Skeletal muscle tissue (tissue), 4 donors: ENCODE data around the gene CRIM1. TPM values are rescaled to one million over a fixed set of nuclear protein-coding genes. Genes with fewer than 3 reads are reported as not detected.

Experiments
- H3K27ac ChIP-seq: one replicate; pipeline ENCODE4 v1.7.0; 2013; ENCODE audit warnings: mild to moderate bottlenecking, low read depth, low read length, inconsistent platforms
- H3K27me3 ChIP-seq, 3 donors: one replicate each; pipeline ENCODE4 v1.7.0; 2013; ENCODE audit warnings: low read length in 3 of 3; ENCODE audit not compliant: control insufficient read depth in 3 of 3, insufficient read depth in 3 of 3
- H3K36me3 ChIP-seq, 3 donors: one replicate each; pipeline ENCODE4 v1.7.0; 2013; ENCODE audit warnings: low read length in 3 of 3; ENCODE audit not compliant: control insufficient read depth in 3 of 3, insufficient read depth in 3 of 3
- H3K4me1 ChIP-seq, 3 donors: one replicate each; pipeline ENCODE4 v1.7.0; 2013; ENCODE audit warnings: low read length in 3 of 3, mild to moderate bottlenecking in 3 of 3; ENCODE audit not compliant: control insufficient read depth in 3 of 3, insufficient read depth in 3 of 3
- H3K4me3 ChIP-seq, 3 donors: one replicate each; pipeline ENCODE4 v1.7.0; 2013; ENCODE audit warnings: low read length in 3 of 3
- H3K9ac ChIP-seq, 3 donors: one replicate each; pipeline ENCODE4 v1.7.0; 2013; ENCODE audit warnings: low read length in 3 of 3, mild to moderate bottlenecking in 3 of 3, moderate library complexity in 2 of 3, low read depth in 1 of 3
- H3K9me3 ChIP-seq, 3 donors: one replicate each; pipeline ENCODE4 v1.7.0; 2013; ENCODE audit warnings: low read length in 3 of 3; ENCODE audit not compliant: control insufficient read depth in 3 of 3
- total RNA-seq: library from RNA; depleted of rRNA; stranded (reverse); fragments of >200 nt; gene quantifications from one replicate; pipeline ENCODE4 v1.2.3, GENCODE V29; 2014
- donor health status: Osteomylitis.

Gene CRIM1
- total RNA-seq, 1 donor from 2014 or later, result 44.9 TPM

DNA sequence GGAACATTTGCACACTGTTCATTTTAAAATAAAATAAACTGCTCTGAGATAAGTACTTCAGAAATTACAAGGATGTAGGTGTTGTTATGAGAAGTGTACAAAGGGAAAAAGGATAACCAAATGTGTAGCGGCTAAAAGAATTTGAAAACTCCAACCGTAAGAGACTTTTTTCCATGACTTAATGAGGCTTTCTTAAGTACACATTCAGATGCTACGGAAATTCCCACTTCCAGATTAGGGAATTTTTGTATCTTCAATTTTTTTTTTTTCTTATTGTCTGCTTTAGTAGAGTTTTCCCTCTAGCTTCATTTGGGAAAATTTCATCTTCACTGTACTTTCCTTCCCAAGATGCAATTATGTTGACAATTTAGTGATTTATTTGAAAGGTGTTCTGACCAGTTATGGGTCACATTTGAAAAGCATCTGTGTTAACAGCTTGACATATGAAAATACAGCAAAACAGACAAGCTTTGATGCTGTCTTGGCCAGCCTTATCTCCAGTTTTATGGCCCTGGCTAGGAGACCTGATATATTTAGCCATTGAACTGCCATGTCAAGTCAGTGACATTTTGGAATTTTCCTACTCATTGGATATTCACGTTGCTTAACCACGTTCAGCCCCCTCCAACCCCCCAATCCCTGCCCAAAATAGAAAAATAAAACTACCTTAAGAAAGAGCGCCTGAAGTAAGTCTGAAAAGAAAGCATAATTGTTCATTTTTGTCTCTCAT lies 136.8 kb downstream of the CRIM1 start:
- H3K36me3 ChIP-seq, result peaks cover 0 to 4% (median 0%) of the 10 kb centered on the region in 3 donors
- no peak overlapping the region for H3K9ac ChIP-seq
- peaks cover 6 to 60% (median 14%) of the 10 kb centered on the region in 3 donors for H3K4me1 ChIP-seq
- H3K27me3 ChIP-seq, result no peaks in the 10 kb centered on the region
- no peaks in the 10 kb centered on the region for H3K9me3 ChIP-seq
- peak overlapping the region; percentile 26 for H3K27ac ChIP-seq
- H3K4me3 ChIP-seq, result no peak overlapping the region

DNA sequence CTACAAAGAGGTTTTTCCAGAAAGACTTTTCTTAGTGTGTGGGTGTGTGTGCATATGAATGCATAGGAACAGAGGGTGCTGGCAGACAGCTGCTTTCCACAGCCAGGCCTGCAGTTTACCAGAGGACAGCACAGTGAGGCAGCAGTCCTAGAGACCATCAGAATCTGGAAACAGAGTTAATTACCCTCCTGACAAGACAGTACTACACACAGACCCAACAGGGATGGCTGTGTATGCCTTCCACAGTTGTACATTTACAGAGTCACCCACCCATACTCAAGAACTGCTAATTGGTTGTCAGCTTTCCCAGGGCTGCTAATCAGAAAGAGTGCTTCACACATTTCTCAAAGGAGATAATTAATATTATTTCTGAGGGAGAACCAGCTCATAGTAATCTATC lies 137.7 kb downstream of the CRIM1 start:
- Histone ChIP-seq H3K36me3 (peaks cover 0 to 4% (median 0%) of the 10 kb centered on the region in 3 donors), H3K9ac (no peak overlapping the region), H3K4me1 (peaks cover 10 to 65% (median 23%) of the 10 kb centered on the region in 3 donors), H3K27ac (peak overlapping the region; percentile 26), H3K27me3 (no peaks in the 10 kb centered on the region), H3K4me3 (no peak overlapping the region), H3K9me3 (no peaks in the 10 kb centered on the region)

DNA sequence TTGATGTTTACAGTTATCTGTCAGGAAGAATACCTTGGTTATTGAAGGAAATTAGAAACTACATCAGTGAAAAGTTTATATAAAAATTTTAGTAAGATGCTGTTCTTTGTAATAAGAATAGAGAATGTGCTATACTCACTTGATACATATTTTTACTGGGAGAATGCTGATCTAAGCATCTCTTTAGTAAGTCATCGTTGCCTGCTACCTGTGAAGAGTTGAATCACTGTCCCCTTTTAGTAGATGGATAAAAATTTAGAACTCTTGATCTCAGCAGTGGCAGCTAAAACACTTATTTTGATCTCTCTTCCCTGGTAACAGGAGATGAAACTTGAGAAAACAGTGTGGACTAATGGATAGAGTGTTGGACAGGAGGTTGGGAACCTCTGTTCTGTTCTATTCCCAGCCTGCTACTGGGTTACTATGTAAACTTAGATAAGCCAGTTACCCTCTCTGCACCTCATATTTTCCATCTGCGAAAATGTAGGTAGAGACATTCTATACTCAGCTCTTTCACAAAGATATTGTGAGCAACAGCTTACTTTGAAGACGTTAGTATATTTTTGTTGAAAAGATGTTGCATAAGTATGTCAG lies 142.1 kb downstream of the CRIM1 start:
- H3K27ac ChIP-seq, result peak overlapping the region; percentile 42
- no peaks in the 10 kb centered on the region for H3K9me3 ChIP-seq
- peak overlapping the region in 1 of 3 donors; percentile 13 for H3K4me3 ChIP-seq
- no peaks in the 10 kb centered on the region for H3K27me3 ChIP-seq
- H3K36me3 ChIP-seq, result peaks cover 10 to 19% (median 14%) of the 10 kb centered on the region in 3 donors
- H3K4me1 ChIP-seq, result peaks cover 7 to 34% (median 13%) of the 10 kb centered on the region in 3 donors
- peak overlapping the region in 1 of 3 donors; percentile 1 for H3K9ac ChIP-seq

DNA sequence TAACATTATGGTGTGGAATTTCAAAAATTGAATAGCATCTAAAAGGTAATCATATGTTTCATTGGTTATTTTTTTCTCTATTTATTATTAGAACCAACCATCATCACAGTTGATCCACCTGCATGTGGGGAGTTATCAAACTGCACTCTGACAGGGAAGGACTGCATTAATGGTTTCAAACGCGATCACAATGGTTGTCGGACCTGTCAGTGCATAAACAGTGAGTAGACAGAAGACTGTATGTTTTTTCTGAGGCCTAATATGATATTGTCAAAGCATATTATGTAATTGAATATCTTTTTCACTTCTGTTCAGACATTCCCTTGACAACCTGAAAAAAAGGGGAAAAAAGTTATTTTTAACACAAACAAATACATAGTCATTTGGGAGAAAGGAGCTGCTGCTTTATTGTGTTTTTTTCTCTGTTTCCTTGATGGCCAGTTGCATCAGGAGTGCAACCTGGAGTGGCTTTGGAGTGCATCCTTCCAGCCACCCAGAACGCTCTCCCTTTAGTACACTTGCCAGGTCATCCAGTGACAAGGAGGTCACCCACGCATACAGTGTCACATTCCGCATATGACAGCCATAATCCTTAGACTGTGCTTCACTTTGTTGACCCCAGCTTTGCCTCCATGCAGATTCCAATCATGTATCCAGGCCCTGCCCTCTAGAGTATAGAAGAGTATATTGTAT lies 143.7 kb downstream of the CRIM1 start:
- Histone ChIP-seq H3K9me3 (no peaks in the 10 kb centered on the region), H3K4me3 (no peak overlapping the region), H3K36me3 (peaks cover 14 to 30% (median 15%) of the 10 kb centered on the region in 3 donors), H3K27me3 (no peaks in the 10 kb centered on the region), H3K27ac (no peak overlapping the region), H3K9ac (no peak overlapping the region), H3K4me1 (peaks cover 4 to 27% (median 9%) of the 10 kb centered on the region in 3 donors)

DNA sequence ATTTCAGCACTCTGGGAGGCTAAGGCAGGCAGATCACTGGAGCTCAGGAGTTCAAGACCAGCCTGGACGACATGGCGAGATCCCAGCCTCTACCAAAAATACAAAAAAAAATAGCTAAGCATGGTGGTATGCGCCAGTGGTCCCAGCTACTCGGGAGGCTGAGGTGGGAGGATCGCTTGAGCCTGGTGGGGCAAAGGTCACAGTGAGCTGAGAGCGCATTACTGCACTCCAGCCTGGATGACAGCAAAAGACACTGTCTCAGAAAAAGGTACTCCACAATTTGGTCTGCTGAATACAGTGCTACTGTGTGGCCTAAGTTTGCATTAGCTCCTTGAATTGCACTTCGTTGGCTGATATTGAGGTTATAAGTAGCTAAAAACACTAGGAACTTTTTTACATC lies 144.5 kb downstream of the CRIM1 start:
- Histone ChIP-seq H3K27me3 (no peaks in the 10 kb centered on the region), H3K9ac (no peak overlapping the region), H3K4me3 (no peak overlapping the region), H3K36me3 (peaks cover 15 to 38% (median 15%) of the 10 kb centered on the region in 3 donors), H3K9me3 (no peaks in the 10 kb centered on the region), H3K27ac (no peak overlapping the region), H3K4me1 (peaks cover 4 to 23% (median 9%) of the 10 kb centered on the region in 3 donors)

DNA sequence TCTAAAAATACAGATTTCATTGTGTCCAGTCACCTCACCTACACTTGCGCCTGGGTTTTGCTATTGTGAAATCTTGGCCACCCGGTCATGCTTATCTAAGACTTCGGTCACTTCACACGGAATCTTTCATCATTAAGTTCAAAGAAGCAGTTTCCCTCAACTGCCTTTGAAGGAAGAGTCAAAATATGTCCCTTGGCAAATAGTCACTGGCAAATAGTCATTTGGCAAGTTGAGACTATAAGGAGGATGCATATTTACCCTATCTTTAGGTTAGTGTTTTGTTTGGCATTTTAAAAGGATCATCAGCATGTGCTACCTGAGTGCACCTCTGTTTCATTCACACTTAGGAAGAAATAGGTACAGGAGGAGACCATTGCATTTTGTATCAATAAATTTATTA lies 146.5 kb downstream of the CRIM1 start:
- H3K27me3 ChIP-seq, result no peaks in the 10 kb centered on the region
- H3K9ac ChIP-seq, result no peak overlapping the region
- no peak overlapping the region for H3K27ac ChIP-seq
- no peaks in the 10 kb centered on the region for H3K9me3 ChIP-seq
- H3K4me1 ChIP-seq, result peaks cover 4 to 12% (median 9%) of the 10 kb centered on the region in 3 donors
- peaks cover 19 to 50% (median 19%) of the 10 kb centered on the region in 3 donors for H3K36me3 ChIP-seq
- H3K4me3 ChIP-seq, result no peak overlapping the region

DNA sequence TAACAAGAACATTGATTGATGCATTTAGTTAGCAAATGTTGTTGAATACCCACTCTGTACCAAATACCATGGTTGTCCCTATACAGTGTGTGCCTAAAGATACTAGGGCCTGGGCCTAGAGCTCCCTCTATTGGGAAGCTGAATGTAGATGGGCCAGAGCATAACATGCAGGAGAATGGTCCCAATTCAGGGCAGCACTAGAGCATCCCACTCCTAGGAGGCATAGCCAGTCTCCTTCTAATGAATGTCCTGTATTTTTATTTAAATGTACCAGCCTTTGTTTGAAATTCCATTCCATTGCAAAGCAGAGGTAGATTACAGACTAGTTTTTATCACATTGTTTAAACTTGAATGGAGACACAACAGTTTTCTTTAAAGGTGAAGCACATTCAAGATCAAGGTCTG lies 151.8 kb downstream of the CRIM1 start:
- H3K9ac ChIP-seq, result no peak overlapping the region
- H3K4me1 ChIP-seq, result peaks cover 0 to 6% (median 0%) of the 10 kb centered on the region in 3 donors
- H3K36me3 ChIP-seq, result peaks cover 14 to 70% (median 21%) of the 10 kb centered on the region in 3 donors
- H3K4me3 ChIP-seq, result no peak overlapping the region
- no peak overlapping the region for H3K27ac ChIP-seq
- H3K27me3 ChIP-seq, result no peaks in the 10 kb centered on the region
- H3K9me3 ChIP-seq, result no peaks in the 10 kb centered on the region

DNA sequence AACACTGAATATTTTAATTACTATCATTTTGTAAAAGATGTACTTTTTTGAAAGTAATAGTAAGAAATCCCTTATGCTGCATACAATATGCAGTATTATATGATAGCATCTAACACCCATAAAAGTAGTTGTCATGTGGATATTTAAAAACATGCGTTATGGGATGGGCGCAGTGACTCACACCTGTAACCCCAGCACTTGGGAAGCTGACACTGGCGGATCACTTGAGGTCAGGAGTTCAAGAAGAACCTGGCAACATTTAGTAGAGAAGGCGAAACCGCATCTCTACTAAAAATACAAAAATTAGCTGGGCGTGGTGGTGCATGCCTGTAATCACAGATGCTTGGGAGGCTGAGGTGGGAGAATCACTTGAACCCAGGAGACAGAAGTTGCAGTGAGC lies 153.5 kb downstream of the CRIM1 start:
- no peaks in the 10 kb centered on the region for H3K9me3 ChIP-seq
- peaks cover 0 to 6% (median 0%) of the 10 kb centered on the region in 3 donors for H3K4me1 ChIP-seq
- no peaks in the 10 kb centered on the region for H3K27me3 ChIP-seq
- peaks cover 26 to 75% (median 32%) of the 10 kb centered on the region in 3 donors for H3K36me3 ChIP-seq
- no peak overlapping the region for H3K9ac ChIP-seq
- H3K4me3 ChIP-seq, result no peak overlapping the region
- H3K27ac ChIP-seq, result no peak overlapping the region

DNA sequence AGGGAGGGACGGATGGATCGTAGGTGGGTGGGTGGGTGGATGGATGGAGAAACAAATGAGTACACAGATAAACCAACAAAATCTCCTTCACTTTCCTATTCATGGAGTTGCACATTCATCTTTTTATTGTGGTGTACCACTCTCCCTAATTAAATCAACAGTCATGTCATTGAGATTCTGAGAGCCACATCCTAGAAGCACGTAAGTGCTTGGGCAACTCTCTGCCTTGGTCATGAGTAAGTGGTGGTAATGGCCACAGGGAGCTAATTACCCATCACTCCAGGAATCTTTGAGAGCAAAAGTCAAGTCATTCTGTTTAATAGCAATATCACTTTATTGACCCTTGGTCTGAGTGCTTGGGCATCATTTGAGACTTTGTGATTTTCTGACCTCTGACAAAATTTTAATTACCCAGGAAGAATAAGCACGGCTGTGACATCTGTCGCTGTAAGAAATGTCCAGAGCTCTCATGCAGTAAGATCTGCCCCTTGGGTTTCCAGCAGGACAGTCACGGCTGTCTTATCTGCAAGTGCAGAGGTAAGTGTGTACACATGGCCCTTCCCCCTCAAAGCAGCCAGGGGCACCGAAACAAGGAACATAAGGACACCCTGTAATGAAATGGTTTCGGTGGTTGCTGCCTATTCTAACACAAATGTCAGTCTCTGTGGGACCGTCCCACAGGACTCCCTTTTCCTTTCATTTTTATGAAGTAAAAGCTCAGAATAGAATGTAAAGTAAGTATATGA lies 156.5 kb downstream of the CRIM1 start:
- Histone ChIP-seq H3K36me3 (peaks cover 39 to 79% (median 53%) of the 10 kb centered on the region in 3 donors), H3K9ac (no peak overlapping the region), H3K27ac (no peak overlapping the region), H3K9me3 (no peaks in the 10 kb centered on the region), H3K4me1 (peaks cover 0 to 6% (median 0%) of the 10 kb centered on the region in 3 donors), H3K4me3 (no peak overlapping the region), H3K27me3 (no peaks in the 10 kb centered on the region)
